Spleen (tissue), 11 donors: ENCODE results near the gene SEMA5A. TPM values are rescaled to one million over a fixed set of nuclear protein-coding genes. Genes with fewer than 3 reads are reported as not detected.

Source experiments
- DNase-seq: peaks from one replicate; pipeline ENCODE4 v3.0.0-alpha.2; 2020
- H3K27ac ChIP-seq, 8 donors: fragments of 200-600 bp; sonication (generic) in 7 of 8; 1 replicate in 4 of 8; 2 replicates in 4 of 8; pipeline versions ENCODE4 v1.5.0 to v1.8.0; 2016 to 2021; ENCODE audit warnings: inconsistent platforms in 4 of 8, mild to moderate bottlenecking in 4 of 8, moderate library complexity in 1 of 8
- H3K27me3 ChIP-seq, 7 donors: fragments of 200-600 bp; sonication (generic) in 6 of 7; replicated peaks in 1 of 7; 1 replicate in 4 of 7; 2 replicates in 3 of 7; pipeline versions ENCODE4 v1.5.0 to v1.8.0; 2016 to 2021; ENCODE audit warnings: inconsistent platforms in 3 of 7, mild to moderate bottlenecking in 1 of 7
- H3K36me3 ChIP-seq, 6 donors: fragments of 200-600 bp; sonication (generic) in 5 of 6; 1 replicate in 4 of 6; 2 replicates in 2 of 6; pipeline versions ENCODE4 v1.5.0 to v1.8.0; 2016 to 2021; ENCODE audit warnings: inconsistent platforms in 2 of 6
- H3K4me1 ChIP-seq, 6 donors: fragments of 200-600 bp; sonication (generic) in 5 of 6; 1 replicate in 3 of 6; 2 replicates in 3 of 6; pipeline versions ENCODE4 v1.5.0 to v1.8.0; 2016 to 2021; ENCODE audit warnings: inconsistent platforms in 3 of 6
- H3K4me3 ChIP-seq, 8 donors: fragments of 200-600 bp; sonication (generic) in 7 of 8; 1 replicate in 4 of 8; 2 replicates in 4 of 8; pipeline versions ENCODE4 v1.5.0 to v1.8.0; 2016 to 2021; ENCODE audit warnings: inconsistent platforms in 4 of 8, mild to moderate bottlenecking in 4 of 8, moderate library complexity in 2 of 8
- H3K9me3 ChIP-seq, 8 donors: fragments of 200-600 bp; sonication (generic) in 7 of 8; 1 replicate in 4 of 8; 2 replicates in 4 of 8; pipeline versions ENCODE4 v1.5.0 to v1.8.0; 2016 to 2021; ENCODE audit warnings: inconsistent platforms in 4 of 8
- POLR2A ChIP-seq, 3 donors: fragments of 450-650 bp; IDR thresholded peaks; one replicate each; pipeline ENCODE4 v1.5.1; 2017; ENCODE audit warnings: antibody characterized with exemption in 3 of 3, mild to moderate bottlenecking in 1 of 3
- POLR2AphosphoS5 ChIP-seq, 3 donors: sonication (generic); formaldehyde crosslinking; IDR thresholded peaks; one replicate each; pipeline ENCODE4 v1.5.1; 2017; ENCODE audit warnings: antibody characterized with exemption in 3 of 3
- whole genome bisulfite sequencing, 5 donors: extraction: QIAGEN DNeasy Blood & Tissue Kit in 3 of 5; methylation state at CpG; one replicate each; pipeline versions ENCODE4 v1.1.5 to v1.1.7; 2013 to 2018; 5-methylcytosine and 5-hydroxymethylcytosine counted together
- intact Hi-C: fragments of 100-400 bp; cut with DNase I; formaldehyde crosslinking; loops from one replicate; pipeline ENCODE4 v1.15.0; 2023; ENCODE audit warnings: low total_unique reads
- polyA plus RNA-seq, 3 donors: library from polyadenylated mRNA; stranded (reverse); fragments of 200-250 nt; gene quantifications; one replicate each; pipeline ENCODE4 v1.2.1, GENCODE V29; 2013
- total RNA-seq, 7 donors: library from RNA; depleted of rRNA in 3 of 7; stranded (reverse); fragments of >200 nt in 3 of 7; fragmentation: NEBNext Ultra II Directional in 4 of 7; extraction: Animal tissue kit (Norgen Biotek cat#: 25700) in 4 of 7; gene quantifications; one replicate each; pipeline versions ENCODE4 v1.1.0 to v1.2.1, GENCODE V29; 2016 to 2021
- TF ChIP-seq, protein P1 (sequence below), 11 experiments: fragments of 200-600 bp in 7 of 11; fragments of 450-650 bp in 4 of 11; sonication (generic) in 4 of 11; IDR thresholded peaks in 8 of 11; conservative IDR thresholded peaks in 3 of 11; 1 replicate in 7 of 11; 2 replicates in 4 of 11; pipeline versions ENCODE4 v1.4.0 to v1.8.0; 2016 to 2021; ENCODE audit warnings: antibody characterized with exemption in 11 of 11, inconsistent platforms in 4 of 11, mild to moderate bottlenecking in 1 of 11
- donor health status: healthy with polysubstance abuse.
- donor health status: DM: no; HTN: no; CAD: no; lungs with moderate emphysema.
- donor health status: DM: no; HTN: no; CAD: no.
- donor health status: Bipolar disorder and iron deficiency.
- donor health status: healthy.
- donor health status: DM: no; HTN: no; CAD: no.
- donor health status: DM: yes; HTN: yes; CAD: no.

SEMA5A gene
- total and polyA plus RNA-seq, 10 donors: 1.4 to 30.9 (median 13.1) TPM

DNA sequence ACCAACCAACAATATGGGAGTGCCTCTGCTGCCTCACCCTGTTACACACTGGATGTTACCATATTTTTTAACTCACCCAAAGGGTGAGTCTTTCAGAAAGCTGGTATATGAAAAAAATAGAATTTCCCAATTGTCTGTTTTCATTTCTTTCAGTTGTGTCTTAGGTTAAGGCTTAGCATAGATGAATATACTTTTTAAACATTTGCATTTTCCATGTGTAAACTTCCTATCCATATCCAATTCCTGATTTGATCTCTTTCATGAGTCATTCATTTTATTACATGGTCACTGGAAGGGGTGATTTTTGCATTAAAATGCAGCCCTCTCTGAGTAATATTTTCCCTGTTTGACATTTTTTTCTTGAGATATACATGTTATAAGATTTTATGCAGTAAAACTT lies 406.5 kb downstream of the SEMA5A start:
- Histone ChIP-seq H3K9me3 (peaks cover 0 to 6% (median under 1%) of the 10 kb centered on the region in 8 donors), H3K4me1 (no peaks in the 10 kb centered on the region), H3K27me3 (no peaks in the 10 kb centered on the region), H3K36me3 (no peaks in the 10 kb centered on the region), H3K27ac (no peak overlapping the region), H3K4me3 (no peak overlapping the region)
- intact Hi-C loops: no loop called here
- DNase-seq: no peak
- no peak for TF ChIP-seq POLR2AphosphoS5 (IDR thresholded peaks at IDR 0.05)
- TF ChIP-seq, protein P1, sequence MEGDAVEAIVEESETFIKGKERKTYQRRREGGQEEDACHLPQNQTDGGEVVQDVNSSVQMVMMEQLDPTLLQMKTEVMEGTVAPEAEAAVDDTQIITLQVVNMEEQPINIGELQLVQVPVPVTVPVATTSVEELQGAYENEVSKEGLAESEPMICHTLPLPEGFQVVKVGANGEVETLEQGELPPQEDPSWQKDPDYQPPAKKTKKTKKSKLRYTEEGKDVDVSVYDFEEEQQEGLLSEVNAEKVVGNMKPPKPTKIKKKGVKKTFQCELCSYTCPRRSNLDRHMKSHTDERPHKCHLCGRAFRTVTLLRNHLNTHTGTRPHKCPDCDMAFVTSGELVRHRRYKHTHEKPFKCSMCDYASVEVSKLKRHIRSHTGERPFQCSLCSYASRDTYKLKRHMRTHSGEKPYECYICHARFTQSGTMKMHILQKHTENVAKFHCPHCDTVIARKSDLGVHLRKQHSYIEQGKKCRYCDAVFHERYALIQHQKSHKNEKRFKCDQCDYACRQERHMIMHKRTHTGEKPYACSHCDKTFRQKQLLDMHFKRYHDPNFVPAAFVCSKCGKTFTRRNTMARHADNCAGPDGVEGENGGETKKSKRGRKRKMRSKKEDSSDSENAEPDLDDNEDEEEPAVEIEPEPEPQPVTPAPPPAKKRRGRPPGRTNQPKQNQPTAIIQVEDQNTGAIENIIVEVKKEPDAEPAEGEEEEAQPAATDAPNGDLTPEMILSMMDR (IDR thresholded peaks at IDR 0.05 in 8 of 11, conservative IDR thresholded peaks at IDR 0.05 in 3 of 11): no peak
- TF ChIP-seq POLR2A (IDR thresholded peaks at IDR 0.05): no peak

DNA sequence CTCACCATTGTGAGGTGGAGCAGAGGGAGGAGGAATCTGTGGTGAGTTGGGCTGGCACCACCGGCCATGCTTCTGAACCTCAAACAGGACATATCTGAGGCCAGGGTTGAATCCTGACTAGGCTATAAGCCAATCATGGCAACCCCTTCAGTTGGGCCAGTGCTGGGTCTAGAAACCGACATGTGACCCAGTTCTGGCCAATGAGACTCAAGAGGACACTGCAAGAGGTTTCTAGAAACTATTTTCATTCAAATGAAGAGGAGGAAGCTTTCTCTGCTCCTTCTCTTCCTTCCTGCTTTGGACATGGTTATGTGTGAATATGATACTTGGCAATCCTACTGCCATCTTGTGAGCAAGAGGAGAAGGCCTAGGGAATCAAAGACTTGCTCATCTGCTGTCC lies 417.7 kb downstream of the SEMA5A start:
- WGBS, 5 donors: 79 to 97% (median 90%) methylated on average over 2 of the region's 2 CpGs
- H3K27me3 ChIP-seq: no peaks in the 10 kb centered on the region

DNA sequence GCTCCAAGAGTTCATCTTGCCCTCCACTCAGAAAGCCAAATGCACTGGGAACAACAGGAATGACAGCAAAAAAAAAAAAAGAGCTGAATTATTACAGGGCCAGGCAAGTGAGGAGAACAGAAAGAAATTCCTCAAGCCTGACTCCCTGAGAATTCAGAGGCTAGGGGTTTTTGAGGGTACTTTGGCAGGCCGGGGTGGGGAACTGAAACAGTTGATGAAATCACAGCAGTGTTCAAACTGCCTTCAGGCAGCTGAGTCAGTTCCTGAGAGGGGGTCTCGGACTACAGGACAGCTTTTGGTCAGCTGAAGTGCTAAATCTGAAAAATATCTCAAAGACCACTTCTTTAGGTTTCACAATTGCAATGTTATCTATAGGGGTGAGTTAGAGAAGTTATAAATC lies 419.4 kb downstream of the SEMA5A start:
- 52 to 66% (median 57%) methylated on average over 2 of the region's 2 CpGs for WGBS, 5 donors
- no peak for DNase-seq
- TF ChIP-seq POLR2AphosphoS5 (IDR thresholded peaks at IDR 0.05) (no peak), POLR2A (IDR thresholded peaks at IDR 0.05) (no peak)
- TF ChIP-seq, protein P1 (IDR thresholded peaks at IDR 0.05 in 8 of 11, conservative IDR thresholded peaks at IDR 0.05 in 3 of 11): no peak
- intact Hi-C loops: no loop called here
- Histone ChIP-seq H3K9me3 (no peaks in the 10 kb centered on the region), H3K27ac (no peak overlapping the region), H3K27me3 (no peaks in the 10 kb centered on the region), H3K4me1 (no peaks in the 10 kb centered on the region), H3K4me3 (no peak overlapping the region), H3K36me3 (no peaks in the 10 kb centered on the region)

More for the DNA sequence above, 417.7 kb downstream of the SEMA5A start:
- Histone ChIP-seq H3K9me3 (no peaks in the 10 kb centered on the region), H3K36me3 (no peaks in the 10 kb centered on the region), H3K27ac (no peak overlapping the region), H3K4me1 (no peaks in the 10 kb centered on the region), H3K4me3 (no peak overlapping the region)
- no peak for DNase-seq
- intact Hi-C loops: no loop called here
- TF ChIP-seq, protein P1 (IDR thresholded peaks at IDR 0.05 in 8 of 11, conservative IDR thresholded peaks at IDR 0.05 in 3 of 11): no peak
- no peak for TF ChIP-seq POLR2A (IDR thresholded peaks at IDR 0.05)
- TF ChIP-seq POLR2AphosphoS5 (IDR thresholded peaks at IDR 0.05): no peak

DNA sequence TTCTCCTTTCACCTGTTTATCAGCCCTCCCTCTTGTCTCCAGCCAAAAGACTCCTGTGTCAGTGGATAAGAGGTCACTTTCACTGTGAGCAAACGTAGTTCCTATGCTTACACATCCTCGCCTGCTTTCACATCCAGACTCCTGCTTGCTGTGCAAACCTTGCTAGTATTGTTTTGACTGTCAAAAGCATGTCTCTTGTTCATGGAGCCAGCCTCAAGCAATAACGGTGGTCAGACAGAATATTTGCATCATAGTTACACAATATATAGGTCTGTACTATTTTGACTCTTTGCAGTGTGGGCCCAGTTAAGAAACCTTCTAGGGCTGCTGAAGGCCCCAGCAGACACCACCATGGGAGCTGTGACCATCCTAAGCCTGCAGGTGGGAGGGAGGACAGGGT lies 420.0 kb downstream of the SEMA5A start:
- no peaks in the 10 kb centered on the region for H3K36me3 ChIP-seq
- intact Hi-C loops: no loop called here
- H3K27me3 ChIP-seq: no peaks in the 10 kb centered on the region
- TF ChIP-seq, protein P1 (IDR thresholded peaks at IDR 0.05 in 8 of 11, conservative IDR thresholded peaks at IDR 0.05 in 3 of 11): no peak
- no peak for TF ChIP-seq POLR2A (IDR thresholded peaks at IDR 0.05)
- no peak for TF ChIP-seq POLR2AphosphoS5 (IDR thresholded peaks at IDR 0.05)
- no peak overlapping the region for H3K4me3 ChIP-seq
- no peak overlapping the region for H3K27ac ChIP-seq
- no peak for DNase-seq
- H3K9me3 ChIP-seq: no peaks in the 10 kb centered on the region
- H3K4me1 ChIP-seq: no peaks in the 10 kb centered on the region
- 65 to 78% (median 69%) methylated on average over 3 of the region's 3 CpGs for WGBS, 5 donors
